Loucy (cell line): Measurements from ENCODE around the gene C1QTNF8.

Experiments
- H2AFZ ChIP-seq: fragments of 200-600 bp; sonication (generic); 2 replicates; pipeline ENCODE4 v1.6.0; 2016; ENCODE audit warnings: antibody characterized with exemption, mild to moderate bottlenecking, low read length, moderate library complexity
- H3F3A ChIP-seq: fragments of 200-600 bp; 2 replicates; pipeline ENCODE4 v1.6.0; 2016; ENCODE audit warnings: antibody characterized with exemption, low read depth, mild to moderate bottlenecking
- H3K27me3 ChIP-seq: fragments of 200-600 bp; sonication (generic); 2 replicates; pipeline ENCODE4 v1.6.1; 2014; ENCODE audit warnings: low read length, mild to moderate bottlenecking; ENCODE audit not compliant: insufficient read depth, poor library complexity, severe bottlenecking
- H3K36me3 ChIP-seq: fragments of 200-600 bp; sonication (generic); 2 replicates; pipeline ENCODE4 v1.6.1; 2016; ENCODE audit warnings: low read length; ENCODE audit not compliant: insufficient read depth
- H3K4me1 ChIP-seq: fragments of 200-600 bp; sonication (generic); 2 replicates; pipeline ENCODE4 v1.5.1; 2014; ENCODE audit warnings: low read length, mild to moderate bottlenecking; ENCODE audit not compliant: insufficient read depth, poor library complexity, severe bottlenecking
- H3K4me2 ChIP-seq: fragments of 200-600 bp; sonication (generic); 2 replicates; pipeline ENCODE4 v1.6.0; 2014; ENCODE audit warnings: antibody characterized with exemption, low read length, low read depth, mild to moderate bottlenecking; ENCODE audit not compliant: poor library complexity, severe bottlenecking
- H3K4me3 ChIP-seq: fragments of 200-600 bp; sonication (generic); 2 replicates; pipeline ENCODE4 v1.5.1; 2014; ENCODE audit warnings: low read length, mild to moderate bottlenecking, mixed read lengths; ENCODE audit not compliant: poor library complexity, severe bottlenecking
- H3K79me2 ChIP-seq: fragments of 200-600 bp; sonication (generic); 2 replicates; pipeline ENCODE4 v1.6.1; 2014; ENCODE audit warnings: low read length; ENCODE audit not compliant: insufficient read depth
- H3K9ac ChIP-seq: fragments of 200-600 bp; sonication (generic); 2 replicates; pipeline ENCODE4 v1.6.0; 2014; ENCODE audit warnings: mild to moderate bottlenecking, low read depth, low read length, moderate library complexity; ENCODE audit not compliant: poor library complexity, severe bottlenecking
- H3K9me2 ChIP-seq: fragments of 200-600 bp; sonication (generic); replicated peaks from 2 replicates; pipeline ENCODE4 v1.6.1; 2016; ENCODE audit warnings: low read depth, low read length, mixed read lengths
- H3K9me3 ChIP-seq: fragments of 200-600 bp; sonication (generic); 2 replicates; pipeline ENCODE4 v1.6.1; 2014; ENCODE audit warnings: mild to moderate bottlenecking, antibody characterized with exemption, low read length, low read depth; ENCODE audit not compliant: insufficient read depth
- H4K20me1 ChIP-seq: fragments of 200-600 bp; sonication (generic); 2 replicates; pipeline ENCODE4 v1.6.0; 2014; ENCODE audit warnings: antibody characterized with exemption, low read length, mild to moderate bottlenecking; ENCODE audit not compliant: insufficient read depth, poor library complexity, severe bottlenecking
- CTCF ChIP-seq: fragments of 200-600 bp; sonication (generic); conservative IDR thresholded peaks from 2 replicates; pipeline ENCODE4 v1.5.1; 2014; ENCODE audit warnings: mild to moderate bottlenecking, antibody characterized with exemption, low read length
- EZH2phosphoT487 ChIP-seq: fragments of 200-600 bp; IDR thresholded peaks from 2 replicates; pipeline ENCODE4 v1.6.1; 2018; ENCODE audit warnings: antibody characterized with exemption, mild to moderate bottlenecking, moderate library complexity, borderline replicate concordance

C1QTNF8 gene

GRCh38 chr16:1082952-1083675, 12.9 kb downstream of the C1QTNF8 start:
- TF ChIP-seq EZH2phosphoT487 (no peak), CTCF (no peak)
- no peaks in the 10 kb centered on the region for H4K20me1 ChIP-seq
- no peak overlapping the region for H3K4me3 ChIP-seq
- H3K27me3 ChIP-seq: no peaks in the 10 kb centered on the region
- H3K4me1 ChIP-seq: no peaks in the 10 kb centered on the region
- H3K4me2 ChIP-seq: no peak overlapping the region
- no peaks in the 10 kb centered on the region for H3K9me2 ChIP-seq
- H2AFZ ChIP-seq: no peak overlapping the region
- no peaks in the 10 kb centered on the region for H3F3A ChIP-seq
- H3K36me3 ChIP-seq: no peaks in the 10 kb centered on the region
- H3K9me3 ChIP-seq: no peaks in the 10 kb centered on the region
- no peak overlapping the region for H3K9ac ChIP-seq
- H3K79me2 ChIP-seq: no peaks in the 10 kb centered on the region

- no peak overlapping the region for H3K4me2 ChIP-seq
- no peak overlapping the region for H2AFZ ChIP-seq
- H3K9me2 ChIP-seq: no peaks in the 10 kb centered on the region
- no peak overlapping the region for H3K9ac ChIP-seq
- no peak overlapping the region for H3K4me3 ChIP-seq
- no peaks in the 10 kb centered on the region for H3K4me1 ChIP-seq
- no peaks in the 10 kb centered on the region for H3K36me3 ChIP-seq
- H3K79me2 ChIP-seq: no peaks in the 10 kb centered on the region
- no peaks in the 10 kb centered on the region for H3F3A ChIP-seq
- H3K9me3 ChIP-seq: no peaks in the 10 kb centered on the region
- H4K20me1 ChIP-seq: no peaks in the 10 kb centered on the region
- no peaks in the 10 kb centered on the region for H3K27me3 ChIP-seq
- TF ChIP-seq CTCF: no peak
- no peak for TF ChIP-seq EZH2phosphoT487
Measured at GRCh38 chr16:1082266-1082951, 13.6 kb downstream of the C1QTNF8 start.

GRCh38 chr16:1081734-1082265, 14.2 kb downstream of the C1QTNF8 start:
- Histone ChIP-seq H3F3A (no peaks in the 10 kb centered on the region), H3K4me3 (no peak overlapping the region), H3K9ac (no peak overlapping the region), H3K9me3 (no peaks in the 10 kb centered on the region), H3K4me2 (no peak overlapping the region), H3K36me3 (no peaks in the 10 kb centered on the region), H2AFZ (no peak overlapping the region), H4K20me1 (no peaks in the 10 kb centered on the region), H3K4me1 (no peaks in the 10 kb centered on the region), H3K9me2 (no peaks in the 10 kb centered on the region), H3K79me2 (no peaks in the 10 kb centered on the region), H3K27me3 (no peaks in the 10 kb centered on the region)
- TF ChIP-seq EZH2phosphoT487 (no peak), CTCF (no peak)
